ENCODE results near the gene ABCC4. TPM values are rescaled to one million over a fixed set of nuclear protein-coding genes. Genes with fewer than 3 reads are reported as not detected.

ABCC4 gene
- total and polyA plus RNA-seq, 2 experiments from 2014 or later = 4.3 to 12.2 TPM

- ATAC-seq = no peak; the same call in 2 of the 3 replicates
- DNase-seq (ENCODE audit: low spot score) = no peak
- H3K9me2 ChIP-seq (ENCODE audit: insufficient read depth) = 0 out of 2 replicates have a peak, but pooled peaks cover 3% of the 10 kb centered on the region
- H3K4me1 Mint-ChIP-seq = peaks cover 3% of the 10 kb centered on the region; the same call in 2 of the 3 replicates
- no peak overlapping the region for H3K4me3 ChIP-seq
- H3K27me3 ChIP-seq (ENCODE audit: insufficient read depth) = no peaks in the 10 kb centered on the region
- H3K4me2 ChIP-seq = no peak overlapping the region
- no peaks in the 10 kb centered on the region for H4K20me1 ChIP-seq (replicated peaks; ENCODE audit: insufficient read depth)
- no peak overlapping the region for H2AFZ ChIP-seq
- no peaks in the 10 kb centered on the region for H3K9me3 Mint-ChIP-seq
- no peak overlapping the region for H3K27ac ChIP-seq (ENCODE audit: low read depth)
- H3K4me1 ChIP-seq (ENCODE audit: insufficient read depth) = no peaks in the 10 kb centered on the region
- TF ChIP-seq JUNB (IDR thresholded peaks at IDR 0.05; ENCODE audit: unreplicated experiment) (no peak), REST (IDR thresholded peaks at IDR 0.05; ENCODE audit: unreplicated experiment) (no peak), STAT1 (IDR thresholded peaks at IDR 0.05; ENCODE audit: unreplicated experiment) (no peak), CTCF (conservative IDR thresholded peaks at IDR 0.05; ENCODE audit: low read depth in 2 of 2) (no peak), ZNF462 (CRISPR knock-in tag; IDR thresholded peaks at IDR 0.05) (no peak), NANOG (IDR thresholded peaks at IDR 0.05; ENCODE audit: borderline replicate concordance) (no peak), ZNF114 (CRISPR knock-in tag; IDR thresholded peaks at IDR 0.05) (no peak), ETS1 (IDR thresholded peaks at IDR 0.05) (no peak), POLR2AphosphoS5 (IDR thresholded peaks at IDR 0.05; ENCODE audit: low read depth) (no peak), CREB1 (CRISPR knock-in tag; IDR thresholded peaks at IDR 0.05; ENCODE audit: low read depth) (no peak), EZH2phosphoT487 (IDR thresholded peaks at IDR 0.05; ENCODE audit: unreplicated experiment) (no peak), EZH2 (IDR thresholded peaks at IDR 0.05; ENCODE audit: low read depth, unreplicated experiment) (no peak)
- no peaks in the 10 kb centered on the region for H3K79me2 ChIP-seq (replicated peaks; ENCODE audit: insufficient read depth)
- H3K36me3 ChIP-seq (ENCODE audit: insufficient read depth) = no peaks in the 10 kb centered on the region
- H3K36me3 Mint-ChIP-seq (ENCODE audit: low read depth) = no peaks in the 10 kb centered on the region
- no peak overlapping the region for H3K4me3 Mint-ChIP-seq
- no peak overlapping the region for H3K27ac Mint-ChIP-seq
- no peaks in the 10 kb centered on the region for H3F3A ChIP-seq (replicated peaks; ENCODE audit: low read depth)
- no peaks in the 10 kb centered on the region for H3K27me3 Mint-ChIP-seq (ENCODE audit: insufficient read depth, low read depth, poor library complexity)
Measured at GRCh38 chr13:95241321-95241720, 59.9 kb downstream of the ABCC4 start.
